IMR-90 (cell line): Measurements from ENCODE around the gene TTC28.

Source experiments
- BHLHE40 ChIP-seq: fragments of 150-350 bp; IDR thresholded peaks from 2 replicates; pipeline ENCODE4 v1.6.1; 2016; ENCODE audit warnings: mild to moderate bottlenecking, low read depth, low read length
- MAZ ChIP-seq: IDR thresholded peaks from 2 replicates; pipeline ENCODE4 v1.6.1; 2012; ENCODE audit warnings: low read depth, mild to moderate bottlenecking, low read length, improper control_type of control experiment, moderate library complexity, borderline replicate concordance
- MXI1 ChIP-seq: IDR thresholded peaks from 2 replicates; pipeline ENCODE4 v1.6.1; 2012; ENCODE audit warnings: low read depth, mild to moderate bottlenecking, low read length, moderate library complexity, borderline replicate concordance
- NFE2L2 ChIP-seq: fragments of 150-350 bp; IDR thresholded peaks from 2 replicates; pipeline ENCODE4 v1.6.1; 2016; ENCODE audit warnings: low read depth, mild to moderate bottlenecking, low read length
- POLR2A ChIP-seq: IDR thresholded peaks from 2 replicates; pipeline ENCODE4 v1.6.1; 2012; ENCODE audit warnings: mild to moderate bottlenecking, low read depth, low read length
- RAD21 ChIP-seq: IDR thresholded peaks from 2 replicates; pipeline ENCODE4 v1.6.1; 2012; ENCODE audit warnings: low read length, improper control_type of control experiment
- RCOR1 ChIP-seq: IDR thresholded peaks from 2 replicates; pipeline ENCODE4 v1.6.1; 2012; ENCODE audit warnings: mild to moderate bottlenecking, low read length, improper control_type of control experiment; ENCODE audit not compliant: insufficient replicate concordance
- RFX5 ChIP-seq: IDR thresholded peaks from 2 replicates; pipeline ENCODE4 v1.8.0; 2012; ENCODE audit warnings: low read depth, mild to moderate bottlenecking, low read length, moderate library complexity
- TF ChIP-seq, protein P1 (sequence below): conservative IDR thresholded peaks from 2 replicates; pipeline ENCODE4 v1.5.1; 2012; ENCODE audit warnings: mild to moderate bottlenecking, low read depth, low read length, improper control_type of control experiment
- TF ChIP-seq, protein P2 (sequence below): fragments of 150-350 bp; IDR thresholded peaks from 2 replicates; pipeline ENCODE4 v1.6.1; 2017; ENCODE audit warnings: mild to moderate bottlenecking, antibody characterized with exemption, low read length, low read depth

DNA sequence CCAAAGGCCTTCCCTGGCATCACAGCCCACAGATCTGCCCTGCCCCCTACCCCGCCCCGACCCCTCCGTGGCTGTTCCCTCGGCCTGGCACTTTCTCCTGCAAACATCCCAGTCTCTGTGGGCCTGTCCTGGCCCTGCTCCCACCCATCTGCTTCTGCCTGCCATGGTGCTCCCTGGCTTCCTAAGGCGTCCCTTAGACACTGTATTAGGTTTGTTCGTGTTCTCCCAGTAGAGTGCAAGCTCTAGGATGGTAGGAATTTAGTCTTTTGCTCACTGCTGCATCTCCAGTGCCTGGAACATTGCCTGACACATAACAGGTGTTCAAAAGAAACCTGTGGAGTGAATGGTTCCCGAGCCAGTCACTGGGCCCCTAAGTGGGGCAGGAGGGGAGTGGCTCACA is 690.9 kb downstream of the TTC28 start:
- TF ChIP-seq POLR2A (no peak), RAD21 (no peak), MAZ (no peak), BHLHE40 (no peak), MXI1 (no peak), NFE2L2 (no peak), RFX5 (no peak), RCOR1 (no peak)
- TF ChIP-seq, protein P1, sequence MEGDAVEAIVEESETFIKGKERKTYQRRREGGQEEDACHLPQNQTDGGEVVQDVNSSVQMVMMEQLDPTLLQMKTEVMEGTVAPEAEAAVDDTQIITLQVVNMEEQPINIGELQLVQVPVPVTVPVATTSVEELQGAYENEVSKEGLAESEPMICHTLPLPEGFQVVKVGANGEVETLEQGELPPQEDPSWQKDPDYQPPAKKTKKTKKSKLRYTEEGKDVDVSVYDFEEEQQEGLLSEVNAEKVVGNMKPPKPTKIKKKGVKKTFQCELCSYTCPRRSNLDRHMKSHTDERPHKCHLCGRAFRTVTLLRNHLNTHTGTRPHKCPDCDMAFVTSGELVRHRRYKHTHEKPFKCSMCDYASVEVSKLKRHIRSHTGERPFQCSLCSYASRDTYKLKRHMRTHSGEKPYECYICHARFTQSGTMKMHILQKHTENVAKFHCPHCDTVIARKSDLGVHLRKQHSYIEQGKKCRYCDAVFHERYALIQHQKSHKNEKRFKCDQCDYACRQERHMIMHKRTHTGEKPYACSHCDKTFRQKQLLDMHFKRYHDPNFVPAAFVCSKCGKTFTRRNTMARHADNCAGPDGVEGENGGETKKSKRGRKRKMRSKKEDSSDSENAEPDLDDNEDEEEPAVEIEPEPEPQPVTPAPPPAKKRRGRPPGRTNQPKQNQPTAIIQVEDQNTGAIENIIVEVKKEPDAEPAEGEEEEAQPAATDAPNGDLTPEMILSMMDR = no peak
- TF ChIP-seq, protein P2, sequence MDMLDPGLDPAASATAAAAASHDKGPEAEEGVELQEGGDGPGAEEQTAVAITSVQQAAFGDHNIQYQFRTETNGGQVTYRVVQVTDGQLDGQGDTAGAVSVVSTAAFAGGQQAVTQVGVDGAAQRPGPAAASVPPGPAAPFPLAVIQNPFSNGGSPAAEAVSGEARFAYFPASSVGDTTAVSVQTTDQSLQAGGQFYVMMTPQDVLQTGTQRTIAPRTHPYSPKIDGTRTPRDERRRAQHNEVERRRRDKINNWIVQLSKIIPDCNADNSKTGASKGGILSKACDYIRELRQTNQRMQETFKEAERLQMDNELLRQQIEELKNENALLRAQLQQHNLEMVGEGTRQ = no peak
